Naive thymus-derived CD4-positive, alpha-beta T cell (primary cell): Measurements from ENCODE around the gene NDNF. TPM values are rescaled to one million over a fixed set of nuclear protein-coding genes. Genes with fewer than 3 reads are reported as not detected.
A peak's percentile ranks its signal among the peaks of the same experiment; 100 is the strongest.

Experiments
- ATAC-seq: fragments of 150-1000 bp; cut with Tn5 transposase; 2 replicates; pipeline ENCODE4 v1.10.0; 2021; ENCODE audit warnings: mild to moderate bottlenecking, moderate library complexity
- CTCF ChIA-PET: fragments of 350-600 bp; sonication (Branson Sonifier 250); formaldehyde crosslinking; loops from one replicate; lab custom pipeline; 2021; ENCODE audit warnings: antibody characterized with exemption; lab: Charles Lee
- POLR2A ChIA-PET: fragments of 350-600 bp; sonication (Branson Sonifier 250); formaldehyde crosslinking; loops from one replicate; lab custom pipeline; 2021; ENCODE audit warnings: antibody characterized with exemption, inconsistent platforms; lab: Charles Lee
- DNase-seq, 9 donors: peaks; one replicate each; pipeline versions ENCODE4 v3.0.0 to v3.0.0-alpha.2; 2020 to 2022; ENCODE audit warnings: mixed read lengths in 1 of 9
- H3K27ac ChIP-seq: one replicate; pipeline ENCODE4 v1.7.0; 2013; ENCODE audit warnings: mild to moderate bottlenecking, low read depth, low read length, moderate library complexity
- H3K27me3 ChIP-seq, 2 donors: one replicate each; pipeline ENCODE4 v1.7.0; 2013; ENCODE audit warnings: low read length in 2 of 2, mild to moderate bottlenecking in 2 of 2, moderate library complexity in 2 of 2; ENCODE audit not compliant: control insufficient read depth in 2 of 2, insufficient read depth in 2 of 2
- H3K36me3 ChIP-seq, 3 experiments: 1 replicate in 2 of 3; 2 replicates in 1 of 3; pipeline ENCODE4 v1.7.0; 2013; ENCODE audit warnings: low read length in 3 of 3, mild to moderate bottlenecking in 3 of 3, moderate library complexity in 1 of 3; ENCODE audit not compliant: insufficient read depth in 3 of 3, control insufficient read depth in 2 of 3
- H3K4me1 ChIP-seq, 2 donors: one replicate each; pipeline ENCODE4 v1.7.0; 2013; ENCODE audit warnings: low read length in 2 of 2, mild to moderate bottlenecking in 2 of 2, moderate library complexity in 1 of 2; ENCODE audit not compliant: control insufficient read depth in 2 of 2, insufficient read depth in 2 of 2
- H3K4me3 ChIP-seq: 2 replicates; pipeline ENCODE4 v1.7.0; 2013; ENCODE audit warnings: mild to moderate bottlenecking, low read length
- H3K9me3 ChIP-seq, 3 experiments: 1 replicate in 2 of 3; 2 replicates in 1 of 3; pipeline ENCODE4 v1.7.0; 2013; ENCODE audit warnings: low read length in 3 of 3; ENCODE audit not compliant: control insufficient read depth in 2 of 3
- H3K27ac Mint-ChIP-seq, 9 donors: one replicate each; pipeline ENCODE4 v1.8.0; 2020 to 2022; ENCODE audit warnings: mixed read lengths in 9 of 9, mild to moderate bottlenecking in 8 of 9, moderate library complexity in 5 of 9, inconsistent platforms in 2 of 9
- H3K27me3 Mint-ChIP-seq, 5 donors: one replicate each; pipeline ENCODE4 v1.8.0; 2021 to 2022; ENCODE audit warnings: mixed read lengths in 5 of 5, mild to moderate bottlenecking in 1 of 5
- H3K36me3 Mint-ChIP-seq, 5 donors: one replicate each; pipeline ENCODE4 v1.8.0; 2020 to 2022; ENCODE audit warnings: mixed read lengths in 5 of 5, mild to moderate bottlenecking in 3 of 5, inconsistent platforms in 1 of 5
- H3K4me1 Mint-ChIP-seq, 7 donors: one replicate each; pipeline ENCODE4 v1.8.0; 2020 to 2022; ENCODE audit warnings: mixed read lengths in 7 of 7, mild to moderate bottlenecking in 3 of 7, inconsistent platforms in 1 of 7
- H3K4me3 Mint-ChIP-seq, 10 donors: one replicate each; pipeline ENCODE4 v1.8.0; 2020 to 2022; ENCODE audit warnings: mild to moderate bottlenecking in 10 of 10, mixed read lengths in 10 of 10, moderate library complexity in 6 of 10, inconsistent platforms in 2 of 10
- H3K9me3 Mint-ChIP-seq, 11 donors: one replicate each; pipeline ENCODE4 v1.8.0; 2020 to 2022; ENCODE audit warnings: mixed read lengths in 11 of 11, mild to moderate bottlenecking in 4 of 11, inconsistent platforms in 1 of 11, moderate library complexity in 1 of 11
- intact Hi-C, 2 donors: fragments of 100-400 bp; cut with micrococcal nuclease; formaldehyde crosslinking; loops; one replicate each; pipeline ENCODE4 v1.15.1; 2023
- polyA plus RNA-seq, 2 donors: library from polyadenylated mRNA; unstranded; fragments of 300-500 nt; fragmentation: Illumina TruSeq; gene quantifications; one replicate each; pipeline ENCODE4 v1.2.3, GENCODE V29; 2021
- total RNA-seq, 6 experiments: library from RNA in 5 of 6; stranded (reverse) in 5 of 6; gene quantifications; 1 replicate in 5 of 6; 2 replicates in 1 of 6; pipeline ENCODE4 v1.2.3 and lab custom pipeline; 2021 to 2026

Gene NDNF, protein sequence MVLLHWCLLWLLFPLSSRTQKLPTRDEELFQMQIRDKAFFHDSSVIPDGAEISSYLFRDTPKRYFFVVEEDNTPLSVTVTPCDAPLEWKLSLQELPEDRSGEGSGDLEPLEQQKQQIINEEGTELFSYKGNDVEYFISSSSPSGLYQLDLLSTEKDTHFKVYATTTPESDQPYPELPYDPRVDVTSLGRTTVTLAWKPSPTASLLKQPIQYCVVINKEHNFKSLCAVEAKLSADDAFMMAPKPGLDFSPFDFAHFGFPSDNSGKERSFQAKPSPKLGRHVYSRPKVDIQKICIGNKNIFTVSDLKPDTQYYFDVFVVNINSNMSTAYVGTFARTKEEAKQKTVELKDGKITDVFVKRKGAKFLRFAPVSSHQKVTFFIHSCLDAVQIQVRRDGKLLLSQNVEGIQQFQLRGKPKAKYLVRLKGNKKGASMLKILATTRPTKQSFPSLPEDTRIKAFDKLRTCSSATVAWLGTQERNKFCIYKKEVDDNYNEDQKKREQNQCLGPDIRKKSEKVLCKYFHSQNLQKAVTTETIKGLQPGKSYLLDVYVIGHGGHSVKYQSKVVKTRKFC
- not detected for total RNA-seq
- not detected for polyA plus RNA-seq
- not detected for total RNA-seq (lab: John Stamatoyannopoulos, UW)

- Histone ChIP-seq H3K27me3 (peaks cover 10% of the 10 kb centered on the region in 2 donors), H3K9me3 (no peaks in the 10 kb centered on the region), H3K4me1 (peaks cover 0 to 6% of the 10 kb centered on the region in 2 donors), H3K4me3 (peak within 1 kb of the TSS; percentile 64), H3K36me3 (no peaks in the 10 kb centered on the region), H3K27ac (no peak within 1 kb of the TSS)
- Mint-ChIP-seq H3K4me1 (peaks cover 20 to 37% (median 23%) of the 10 kb centered on the region in 7 donors), H3K9me3 (no peaks in the 10 kb centered on the region), H3K27ac (peak within 1 kb of the TSS in 5 of 9 donors; percentile 8 to 65 (median 51)), H3K27me3 (peaks cover 45 to 75% (median 60%) of the 10 kb centered on the region in 5 donors), H3K4me3 (peak within 1 kb of the TSS; percentile 83 to 95 (median 90)), H3K36me3 (no peaks in the 10 kb centered on the region)
- CTCF ChIA-PET: no interaction called here
- DNase-seq: peak; percentile 13 to 76 (median 33)
- POLR2A ChIA-PET: interaction anchor here (1.1 to 2.1 kb wide), 2 partner anchors 11 to 359 kb away, joined by 3 to 4 read pairs; no protein-coding TSS in a partner anchor
- intact Hi-C loops: loop anchor here (2.0 to 10.0 kb wide), 5 partner anchors 18 to 150 kb away; partner anchors contain the start of gene PRDM5 (in 2 of the 2)
- ATAC-seq: peak; percentile 71
Measured at GRCh38 chr4:121072224-121073003, at the start of gene NDNF. Gene NDNF (minus strand): TSS chr4:121072535. CDS start chr4:121045837, 26,698 bp downstream.

DNA sequence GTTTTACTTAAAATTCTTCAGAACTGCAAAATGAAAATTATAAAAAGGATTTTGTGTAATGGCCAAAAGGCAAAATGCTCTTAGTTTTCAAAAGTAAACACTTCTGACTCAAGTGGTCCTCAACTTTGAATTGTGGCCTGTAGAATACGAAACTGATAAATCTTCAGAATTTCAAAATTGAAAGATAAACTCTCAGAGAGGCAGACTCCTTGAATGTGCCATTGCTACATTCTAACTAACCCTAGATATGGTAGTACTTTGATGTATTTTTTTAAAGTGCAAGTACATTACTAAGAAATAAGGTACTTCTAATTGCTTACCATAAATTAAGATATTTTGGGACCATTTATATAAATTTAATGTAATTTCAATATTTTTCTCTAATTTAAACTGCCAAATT lies 47.4 kb upstream of the NDNF start:
- ChIA-PET POLR2A (interaction anchor here (0.9 kb wide), 1 partner anchor 70 kb away, joined by 3 read pairs; no protein-coding TSS in a partner anchor), CTCF (interaction anchor here (0.6 to 2.5 kb wide), 3 partner anchors 10 to 175 kb away, joined by 3 to 13 read pairs (median 4); no protein-coding TSS in a partner anchor)
- H3K27me3 ChIP-seq: no peaks in the 10 kb centered on the region
- Mint-ChIP-seq H3K36me3 (peaks cover 0 to 1% (median 0%) of the 10 kb centered on the region in 5 donors), H3K9me3 (no peaks in the 10 kb centered on the region), H3K27ac (no peak overlapping the region), H3K4me3 (no peak overlapping the region), H3K4me1 (peaks cover 8 to 32% (median 22%) of the 10 kb centered on the region in 7 donors), H3K27me3 (no peaks in the 10 kb centered on the region)
- intact Hi-C loops: loop anchor here (5.0 to 10.0 kb wide), 2 partner anchors 33 to 135 kb away; no protein-coding TSS in a partner anchor
- H3K9me3 ChIP-seq: no peaks in the 10 kb centered on the region
- DNase-seq (no peak), ATAC-seq (no peak)
- H3K4me3 ChIP-seq: no peak overlapping the region
- H3K4me1 ChIP-seq: peaks cover 0 to 17% of the 10 kb centered on the region in 2 donors
- H3K27ac ChIP-seq: no peak overlapping the region
- no peaks in the 10 kb centered on the region for H3K36me3 ChIP-seq

DNA sequence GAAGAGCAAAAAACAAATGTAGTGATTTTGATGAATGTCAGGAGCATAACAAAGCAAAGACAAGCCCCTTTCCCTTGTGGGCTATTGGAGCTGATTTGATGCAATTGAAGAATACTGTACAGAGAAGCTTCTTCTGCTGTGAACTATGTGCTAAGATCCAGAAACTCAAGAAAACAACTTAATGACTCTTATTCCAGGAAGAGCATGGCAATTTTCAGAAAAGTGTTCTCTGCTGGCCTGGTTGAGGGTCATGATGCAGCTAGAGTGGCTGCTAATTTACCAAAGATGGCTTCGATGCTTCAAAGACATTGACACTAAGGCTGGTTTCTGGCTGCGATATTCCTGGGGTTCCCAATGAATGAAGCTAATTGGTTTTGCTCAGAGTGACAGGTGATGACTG lies 46.0 kb upstream of the NDNF start:
- Mint-ChIP-seq H3K4me1 (peaks cover 7 to 38% (median 29%) of the 10 kb centered on the region in 7 donors), H3K9me3 (no peaks in the 10 kb centered on the region), H3K27ac (peak overlapping the region in 3 of 9 donors; percentile 2 to 72 (median 71)), H3K36me3 (peaks cover 0 to 1% (median 0%) of the 10 kb centered on the region in 5 donors), H3K4me3 (peak overlapping the region in 4 of 10 donors; percentile 12 to 69 (median 28)), H3K27me3 (no peaks in the 10 kb centered on the region)
- ATAC-seq: no peak
- Histone ChIP-seq H3K9me3 (no peaks in the 10 kb centered on the region), H3K27me3 (no peaks in the 10 kb centered on the region), H3K36me3 (no peaks in the 10 kb centered on the region), H3K4me3 (no peak overlapping the region), H3K4me1 (peaks cover 0 to 17% of the 10 kb centered on the region in 2 donors), H3K27ac (no peak overlapping the region)
- intact Hi-C loops: loop anchor here (5.0 to 10.0 kb wide), 2 partner anchors 34 to 136 kb away; no protein-coding TSS in a partner anchor
- no peak for DNase-seq
- POLR2A ChIA-PET: interaction anchor here (0.8 kb wide), 1 partner anchor 33 kb away, joined by 3 read pairs; no protein-coding TSS in a partner anchor
- CTCF ChIA-PET: interaction anchor here (2.5 kb wide), 1 partner anchor 9 kb away, joined by 13 read pairs; no protein-coding TSS in a partner anchor

DNA sequence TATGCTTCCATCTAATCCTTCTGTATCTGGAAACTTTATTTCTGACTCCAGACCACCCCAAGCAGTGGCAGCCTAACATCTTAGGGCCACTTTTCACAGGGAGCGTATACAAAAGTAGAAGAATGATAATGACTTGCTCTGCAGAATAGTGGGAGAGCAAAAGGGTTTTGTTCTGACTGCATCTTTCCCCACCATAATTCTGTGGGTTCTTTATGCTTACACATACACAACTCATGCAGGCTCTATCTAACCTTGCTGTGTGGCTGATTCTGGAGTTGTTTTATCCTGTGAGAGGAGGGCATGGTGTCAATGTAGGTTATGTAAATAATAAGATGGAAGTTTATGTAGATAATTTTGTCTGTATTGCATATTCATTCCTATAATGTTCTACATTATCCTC lies 42.4 kb upstream of the NDNF start:
- H3K27ac Mint-ChIP-seq: peak overlapping the region in 1 of 9 donors; percentile 51
- intact Hi-C loops: loop anchor here (5.0 to 10.0 kb wide), 3 partner anchors 38 to 193 kb away; no protein-coding TSS in a partner anchor
- H3K4me3 Mint-ChIP-seq: no peak overlapping the region

DNA sequence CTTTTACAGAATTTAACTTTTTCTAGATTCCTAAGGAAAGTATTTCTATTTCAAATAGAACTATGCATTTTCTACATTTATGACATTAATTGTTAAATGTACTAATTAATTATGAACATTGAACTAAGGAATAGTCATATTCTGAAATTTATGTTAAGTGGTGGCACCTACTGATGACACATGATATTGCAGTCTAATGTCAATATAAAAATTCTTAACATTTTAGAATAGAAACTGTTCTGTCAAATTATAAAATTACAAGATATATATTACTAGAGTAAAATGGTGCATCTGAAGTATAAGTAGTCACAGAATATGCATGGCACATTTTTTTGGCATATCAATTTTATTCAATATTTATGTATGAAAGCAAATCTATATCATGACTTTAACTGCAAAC lies 40.2 kb upstream of the NDNF start:
- H3K36me3 ChIP-seq: no peaks in the 10 kb centered on the region
- H3K4me3 ChIP-seq: no peak overlapping the region
- Mint-ChIP-seq H3K4me3 (no peak overlapping the region), H3K4me1 (peaks cover 0 to 25% (median 20%) of the 10 kb centered on the region in 7 donors), H3K36me3 (no peaks in the 10 kb centered on the region), H3K27me3 (peaks cover 0 to 29% (median 0%) of the 10 kb centered on the region in 5 donors), H3K9me3 (no peaks in the 10 kb centered on the region), H3K27ac (no peak overlapping the region)
- H3K27me3 ChIP-seq: no peaks in the 10 kb centered on the region
- no peak overlapping the region for H3K27ac ChIP-seq
- CTCF ChIA-PET: interaction anchor here (0.7 to 1.0 kb wide), 3 partner anchors 27 to 1018 kb away, joined by 3 to 4 read pairs (median 4); no protein-coding TSS in a partner anchor
- no peak for DNase-seq
- no peak for ATAC-seq
- H3K4me1 ChIP-seq: peaks cover 0 to 3% of the 10 kb centered on the region in 2 donors
- H3K9me3 ChIP-seq: no peaks in the 10 kb centered on the region
- POLR2A ChIA-PET: no interaction called here
- intact Hi-C loops: loop anchor here (1.0 to 10.0 kb wide), 5 partner anchors 42 to 956 kb away; no protein-coding TSS in a partner anchor

More for the DNA sequence above, 42.4 kb upstream of the NDNF start:
- DNase-seq (no peak), ATAC-seq (no peak)
- ChIA-PET CTCF (no interaction called here), POLR2A (no interaction called here)
- Mint-ChIP-seq H3K36me3 (no peaks in the 10 kb centered on the region), H3K4me1 (peaks cover 7 to 32% (median 28%) of the 10 kb centered on the region in 7 donors), H3K27me3 (peaks cover 0 to 13% (median 0%) of the 10 kb centered on the region in 5 donors), H3K9me3 (no peaks in the 10 kb centered on the region)
- H3K4me1 ChIP-seq: peaks cover 3 to 17% of the 10 kb centered on the region in 2 donors
- no peak overlapping the region for H3K27ac ChIP-seq
- no peak overlapping the region for H3K4me3 ChIP-seq
- H3K27me3 ChIP-seq: no peaks in the 10 kb centered on the region
- no peaks in the 10 kb centered on the region for H3K9me3 ChIP-seq
- no peaks in the 10 kb centered on the region for H3K36me3 ChIP-seq
